ENCODE data around the gene TACO1.

TACO1 gene

GRCh38 chr17:63596856-63597586 lies 3.7 kb upstream of the TACO1 start:
- no peak overlapping the region for H3K4me3 ChIP-seq (ENCODE audit: low read depth, low read length)

- H3K4me3 ChIP-seq (ENCODE audit: low read depth, low read length) = no peak overlapping the region
Measured at GRCh38 chr17:63598281-63598680, 2.4 kb upstream of the TACO1 start.

DNA sequence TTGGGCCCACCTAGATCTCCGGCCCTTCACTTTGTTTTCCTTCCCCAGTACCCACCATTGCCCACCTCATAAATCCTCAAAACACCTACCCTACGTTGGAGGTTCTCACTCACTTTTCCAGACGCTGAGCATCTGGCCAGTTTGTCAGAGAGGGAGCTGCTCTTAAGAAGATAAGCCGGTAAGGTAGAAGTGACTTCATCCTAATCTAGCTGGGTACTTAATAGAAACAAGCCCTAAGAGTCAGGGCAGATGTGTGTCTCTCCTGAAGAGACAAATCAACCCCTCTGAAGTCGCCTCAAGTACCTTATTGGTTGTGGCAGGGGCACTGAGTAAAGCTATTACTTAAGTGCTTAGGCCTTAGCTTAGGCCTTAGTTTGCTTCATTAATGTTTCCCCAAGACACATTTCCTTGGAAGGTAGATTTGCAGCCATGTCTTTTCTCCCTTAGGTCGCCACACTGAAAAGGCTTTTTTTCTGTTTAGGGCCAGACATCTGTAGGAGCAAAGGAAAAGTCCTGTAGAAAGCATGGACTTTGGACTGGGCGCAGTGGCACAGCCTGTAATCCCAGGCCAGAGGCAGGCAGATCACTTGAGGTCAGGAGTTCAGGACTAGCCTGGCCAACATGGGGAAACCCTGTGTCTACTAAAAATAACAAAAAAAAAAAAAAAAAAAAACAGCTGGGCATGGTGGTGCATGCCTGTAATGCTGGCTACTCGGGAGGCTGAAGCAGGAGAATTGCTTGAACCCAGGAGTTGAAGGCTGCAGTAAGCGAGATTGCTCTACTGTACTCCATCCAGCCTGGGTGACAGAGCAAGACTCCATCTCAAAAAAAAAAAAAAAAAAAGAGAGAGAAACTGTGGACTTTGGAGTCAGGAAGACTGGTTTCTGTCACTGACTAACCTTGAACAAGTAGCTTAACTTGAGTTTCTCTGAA lies 1.0 kb downstream of the TACO1 start:
- H3K4me3 ChIP-seq (ENCODE audit: low read depth, low read length) = peak overlapping the region; percentile 82

DNA sequence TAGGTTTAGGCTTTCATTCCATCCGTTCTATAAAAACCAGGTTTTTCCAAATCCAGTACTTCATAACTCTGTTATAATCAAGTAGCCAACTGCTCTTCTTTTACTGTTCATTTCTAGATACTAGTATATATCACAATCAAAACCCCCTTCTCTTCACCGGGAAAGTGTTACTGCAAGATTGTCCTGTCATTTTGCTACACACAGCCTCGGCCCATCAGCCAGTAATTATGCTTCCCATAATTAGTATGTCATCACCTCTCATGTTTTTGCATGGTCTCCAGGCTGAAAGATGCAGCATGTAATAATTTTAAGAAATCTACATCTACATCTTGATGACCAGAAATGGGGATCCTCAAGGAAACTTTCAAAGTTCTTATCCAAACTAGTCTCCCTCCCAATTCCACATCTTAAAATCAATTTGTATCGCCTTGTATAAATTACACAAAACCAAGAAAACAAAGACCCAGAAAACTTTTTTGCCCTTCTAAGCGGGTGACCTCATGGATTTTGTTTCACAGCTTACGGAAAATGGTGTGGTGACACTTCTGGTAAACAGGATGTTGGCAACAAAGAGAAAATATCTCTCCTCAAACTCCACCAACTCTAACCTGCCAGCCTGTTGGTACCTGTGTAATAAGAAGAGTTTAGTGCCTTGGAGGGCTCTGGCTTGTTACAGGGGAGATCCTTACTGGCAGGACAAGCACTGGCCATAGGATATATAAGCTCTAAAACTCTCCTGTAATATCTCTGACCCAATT lies 9.3 kb downstream of the TACO1 start:
- no peak overlapping the region for H3K4me3 ChIP-seq (ENCODE audit: low read depth, low read length)

DNA sequence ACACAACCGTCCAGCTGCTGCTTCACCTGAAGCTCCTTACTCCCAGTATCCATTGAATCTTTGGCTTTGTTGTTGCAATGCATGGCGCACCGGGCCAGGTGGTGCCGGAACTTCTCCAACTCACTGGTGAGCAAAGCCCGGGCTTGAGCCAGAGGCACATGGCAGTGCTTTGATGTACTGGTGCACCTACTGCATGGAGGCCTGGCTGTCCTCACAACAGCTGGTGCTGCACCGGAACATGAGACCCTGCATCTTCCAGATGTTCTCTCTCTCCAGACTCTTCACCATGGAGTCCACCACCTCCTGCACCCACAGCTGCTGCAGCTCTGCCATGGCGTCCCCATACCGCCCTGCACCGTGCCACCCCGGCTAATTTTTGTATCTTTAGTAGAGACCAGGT lies 10.2 kb downstream of the TACO1 start:
- no peak overlapping the region for H3K4me3 ChIP-seq (ENCODE audit: low read depth, low read length)

DNA sequence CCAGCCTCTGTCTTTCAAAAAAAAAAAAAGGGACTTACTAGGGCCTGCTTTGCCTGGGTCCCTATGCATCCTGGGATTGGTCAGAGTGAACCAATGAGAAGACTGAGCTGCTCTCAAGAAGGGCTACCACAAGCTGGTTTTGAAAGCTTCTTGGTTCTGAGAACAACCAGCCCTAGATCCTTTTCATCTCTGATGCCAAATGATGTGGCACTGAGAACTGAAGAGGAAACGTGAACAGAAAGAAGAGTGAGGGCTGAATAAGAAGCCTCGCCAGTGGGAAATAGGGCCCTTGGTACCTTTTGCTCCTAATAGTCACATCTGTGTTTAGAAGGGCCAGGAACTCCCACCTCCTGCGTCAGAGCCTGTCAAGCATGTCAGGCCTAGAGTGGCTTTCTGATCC lies 10.7 kb downstream of the TACO1 start:
- H3K4me3 ChIP-seq (ENCODE audit: low read depth, low read length) = no peak overlapping the region

DNA sequence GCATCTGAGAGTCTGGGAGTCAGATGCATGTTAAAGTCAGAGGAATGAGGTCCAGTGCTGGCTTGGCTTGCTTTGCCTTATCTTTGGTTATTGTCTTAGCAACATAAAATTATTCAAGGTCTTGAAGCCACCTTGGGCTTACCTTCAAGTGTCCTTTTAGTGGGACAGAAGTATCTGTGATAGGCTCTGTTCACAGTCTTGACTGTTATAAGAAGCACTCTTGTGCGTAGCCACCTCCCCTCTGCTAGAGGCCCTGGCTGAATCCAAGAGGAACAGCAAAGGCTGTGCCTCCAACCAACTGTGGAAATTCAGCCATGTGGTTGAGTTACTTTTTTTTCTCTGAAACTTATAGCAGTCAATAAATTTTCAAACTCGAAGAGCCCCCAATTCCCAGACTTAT lies 13.0 kb downstream of the TACO1 start:
- H3K4me3 ChIP-seq (ENCODE audit: low read depth, low read length) = no peak overlapping the region

- H3K4me3 ChIP-seq (ENCODE audit: low read depth, low read length) = peak overlapping the region; percentile 62
Measured at GRCh38 chr17:63621229-63621683, 20.6 kb downstream of the TACO1 start.

DNA sequence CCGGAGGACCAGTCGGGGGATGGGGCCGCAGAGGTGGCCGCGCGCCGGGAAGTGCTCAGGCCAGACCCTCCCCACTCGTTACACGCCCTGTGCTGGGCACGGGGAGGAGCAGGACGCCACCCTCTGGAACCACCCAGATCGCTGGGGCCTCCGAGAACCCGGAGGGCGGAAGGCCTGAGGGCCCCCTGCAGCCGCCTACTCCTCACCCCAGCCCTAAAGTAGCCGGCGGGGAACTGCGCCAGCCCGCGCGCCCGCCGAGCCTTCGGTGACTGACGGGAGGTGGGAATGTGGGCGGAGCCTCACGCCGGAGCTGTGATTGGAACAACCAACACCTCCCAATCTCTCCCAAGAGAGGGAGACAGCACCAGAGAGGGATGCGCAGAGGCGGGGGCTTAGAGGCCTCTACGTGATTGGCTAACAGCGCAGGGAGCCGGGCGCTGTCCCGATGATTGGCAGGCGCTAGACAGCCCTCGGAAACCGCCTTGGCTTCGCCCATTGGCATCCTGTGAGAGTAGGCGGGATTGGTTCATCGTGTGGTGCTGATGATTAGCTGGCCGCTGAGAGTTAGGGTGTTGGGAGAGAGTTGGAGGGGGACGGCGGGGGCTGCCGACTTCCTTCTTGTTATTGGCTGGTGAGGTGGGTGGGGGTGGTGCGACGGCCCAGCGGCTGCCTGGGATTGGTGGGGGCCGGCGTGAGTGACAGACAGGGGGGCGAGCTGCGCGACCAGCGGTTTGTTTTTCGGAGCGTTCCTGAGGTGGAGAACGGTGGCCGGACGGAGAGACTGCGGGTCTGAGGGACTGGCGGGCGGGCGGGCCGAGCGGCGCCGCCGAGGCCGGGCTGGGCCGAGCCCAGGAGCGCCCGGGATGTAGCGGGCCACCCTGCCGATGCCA lies 21.2 kb downstream of the TACO1 start, which contains the start of gene MAP3K3:
TSS of gene MAP3K3 (plus strand) at position 734 of the 890 bp plus-strand sequence. CDS start 343 bp downstream, outside the sequence.
- H3K4me3 ChIP-seq (ENCODE audit: low read depth, low read length) = peak within 1 kb of the TSS; percentile 82

GRCh38 chr17:63622574-63623390 lies 22.1 kb downstream of the TACO1 start:
- peak overlapping the region; percentile 82 for H3K4me3 ChIP-seq (ENCODE audit: low read depth, low read length)

DNA sequence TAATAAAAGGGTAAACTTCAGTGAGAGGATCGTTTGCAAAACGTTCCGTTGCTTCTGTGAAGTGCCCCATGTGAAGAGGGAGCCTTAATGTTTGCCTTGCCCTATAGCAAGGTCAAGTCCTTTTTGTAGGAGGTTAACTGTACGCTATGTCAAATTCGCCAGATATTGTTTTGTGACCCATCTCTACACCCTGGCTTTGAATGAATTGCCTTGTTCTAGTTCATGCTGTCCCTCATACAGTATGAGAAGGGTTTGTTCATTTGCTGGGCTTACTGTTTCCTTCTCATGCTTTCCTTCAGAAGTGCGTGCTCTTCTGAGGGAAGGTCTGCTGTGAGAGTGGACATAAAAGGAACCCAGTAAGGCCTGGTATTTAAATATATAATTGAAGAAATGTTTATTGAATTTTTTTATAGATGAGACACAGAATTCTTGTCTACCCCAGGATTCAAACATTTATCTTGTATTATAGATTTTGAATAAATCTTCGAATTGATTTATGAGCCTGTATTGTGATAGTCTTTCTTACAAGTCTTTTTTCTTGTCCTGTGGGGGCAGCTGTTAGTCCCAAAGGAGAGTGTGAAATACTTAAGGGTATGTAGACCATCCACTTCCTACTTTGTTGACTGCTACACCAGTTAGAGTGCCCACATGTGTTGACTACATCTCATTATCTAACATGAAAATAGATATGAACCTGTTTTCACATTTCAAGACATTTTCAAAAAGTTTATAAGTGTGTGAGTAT lies 23.3 kb downstream of the TACO1 start:
- H3K4me3 ChIP-seq (ENCODE audit: low read depth, low read length) = peak overlapping the region; percentile 82

DNA sequence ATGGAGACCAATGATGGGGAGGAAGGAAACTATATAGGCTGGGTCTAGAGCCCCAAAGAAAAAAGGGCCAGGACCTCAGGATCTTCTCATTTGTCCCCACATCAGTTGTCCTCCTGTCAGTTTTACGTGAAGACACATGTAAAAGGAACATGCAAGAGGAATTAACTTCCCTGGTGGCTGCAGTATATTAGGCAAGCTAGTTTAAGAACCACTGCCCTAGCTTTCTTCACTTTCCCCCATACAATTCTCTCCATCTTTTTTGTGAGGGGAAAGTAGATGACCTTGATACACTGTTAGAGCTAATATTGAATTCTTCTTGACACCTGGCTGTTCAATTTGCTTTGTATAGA lies 23.8 kb downstream of the TACO1 start:
- H3K4me3 ChIP-seq (ENCODE audit: low read depth, low read length) = no peak overlapping the region

GRCh38 chr17:63626551-63627180 lies 26.0 kb downstream of the TACO1 start:
- H3K4me3 ChIP-seq (ENCODE audit: low read depth, low read length) = no peak overlapping the region

DNA sequence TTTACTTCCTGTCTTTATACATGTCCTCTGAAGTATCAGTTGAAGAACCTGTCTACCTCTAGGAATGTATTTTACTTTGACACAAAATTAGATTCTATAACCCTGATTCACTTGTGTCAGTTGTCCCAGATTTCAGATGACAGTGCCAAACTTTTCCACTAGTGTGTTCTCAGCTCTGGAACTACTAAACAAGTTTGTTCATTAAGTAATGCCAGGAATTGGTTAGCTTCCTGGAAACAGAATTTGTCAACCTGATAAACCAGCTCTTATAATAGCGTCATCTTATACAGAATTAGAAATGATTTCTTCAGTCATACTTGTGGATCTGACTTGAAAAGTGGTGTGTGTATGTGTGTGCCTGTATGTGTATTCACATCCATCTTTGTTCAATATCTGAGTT lies 28.9 kb downstream of the TACO1 start:
- no peak overlapping the region for H3K4me3 ChIP-seq (ENCODE audit: low read depth, low read length)

DNA sequence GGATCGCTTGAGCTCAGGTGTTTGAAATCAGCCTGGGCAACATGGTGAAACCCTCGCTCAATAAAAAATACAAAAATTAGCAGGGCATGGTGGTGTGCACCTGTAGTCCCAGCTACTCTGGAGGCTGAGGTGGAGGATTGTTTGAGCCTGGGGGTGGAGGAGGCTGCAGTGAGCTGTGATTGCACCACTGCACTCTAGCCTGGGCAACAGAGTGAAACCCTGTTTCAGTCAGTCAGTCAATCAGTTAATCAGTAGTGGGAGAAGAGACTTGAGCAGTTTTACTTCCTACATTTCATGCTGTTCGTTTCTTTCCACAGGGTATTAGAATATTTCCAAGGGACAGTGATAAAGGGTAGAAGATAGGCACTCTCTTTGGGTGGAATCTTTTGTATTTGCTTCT lies 30.4 kb downstream of the TACO1 start:
- no peak overlapping the region for H3K4me3 ChIP-seq (ENCODE audit: low read depth, low read length)

GRCh38 chr17:63631626-63632025 lies 30.9 kb downstream of the TACO1 start:
- H3K4me3 ChIP-seq (ENCODE audit: low read depth, low read length) = no peak overlapping the region

DNA sequence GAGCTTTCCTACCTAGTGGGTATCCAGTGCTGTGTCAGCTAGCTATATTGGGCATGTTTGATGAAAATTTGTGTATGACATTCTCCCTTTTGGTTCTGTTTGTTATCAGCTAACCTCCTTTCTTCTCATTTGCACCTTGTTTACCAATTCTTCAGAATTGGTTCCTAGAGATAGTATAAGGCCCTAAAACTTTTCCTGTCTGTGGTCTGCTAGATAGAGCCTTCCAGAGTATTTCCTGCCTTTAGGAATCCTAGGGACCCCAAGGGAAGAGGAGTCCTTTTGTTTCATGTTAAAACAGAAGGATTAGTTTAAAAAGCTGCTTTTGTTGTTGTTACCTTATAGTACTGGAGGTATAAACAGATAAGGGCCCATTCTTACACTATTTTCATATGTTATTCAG lies 33.0 kb downstream of the TACO1 start:
- no peak overlapping the region for H3K4me3 ChIP-seq (ENCODE audit: low read depth, low read length)

DNA sequence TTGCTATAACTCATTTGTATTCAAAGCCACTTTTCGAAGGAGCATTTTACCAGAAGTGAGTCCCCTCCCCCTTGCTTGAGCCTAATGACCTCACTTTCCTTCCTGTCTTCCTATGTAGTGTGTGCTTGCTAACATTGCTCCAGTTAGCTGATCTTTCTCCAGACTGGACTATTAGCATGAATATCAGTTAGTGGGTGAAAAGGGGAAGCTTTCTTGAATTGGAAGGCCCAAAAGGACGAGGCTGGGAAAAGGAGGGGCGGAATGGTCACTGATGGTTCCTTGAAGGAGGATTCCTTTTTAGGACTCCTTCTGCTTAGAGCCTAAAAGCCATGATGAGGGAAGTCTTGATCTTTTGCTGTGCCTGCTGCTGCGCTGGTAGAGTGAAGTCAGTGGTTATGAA lies 33.5 kb downstream of the TACO1 start:
- H3K4me3 ChIP-seq (ENCODE audit: low read depth, low read length) = no peak overlapping the region

Data from iPS-11a (cell line).